Smooth muscle cell (in vitro differentiated cells): ENCODE measurements around the gene LARGE2. TPM values are rescaled to one million over a fixed set of nuclear protein-coding genes. Genes with fewer than 3 reads are reported as not detected.

ENCODE experiments used
- DNase-seq: peaks from one replicate; lab custom pipeline; 2025; ENCODE audit not compliant: unreplicated experiment; lab: John Stamatoyannopoulos, UW
- H2AFZ ChIP-seq: fragments of 200-600 bp; sonication (generic); 2 replicates; pipeline ENCODE4 v1.6.0; 2016; ENCODE audit warnings: antibody characterized with exemption, low read depth, mild to moderate bottlenecking
- H3F3A ChIP-seq: fragments of 200-600 bp; sonication (generic); 2 replicates; pipeline ENCODE4 v1.6.0; 2017; ENCODE audit warnings: antibody characterized with exemption, low read depth
- H3K27ac ChIP-seq: fragments of 200-600 bp; sonication (generic); 2 replicates; pipeline ENCODE4 v1.5.1; 2016; ENCODE audit warnings: low read depth, mild to moderate bottlenecking
- H3K27me3 ChIP-seq: fragments of 200-600 bp; sonication (generic); 2 replicates; pipeline ENCODE4 v1.6.1; 2016; ENCODE audit warnings: low read depth, mild to moderate bottlenecking
- H3K36me3 ChIP-seq: fragments of 200-600 bp; sonication (generic); 2 replicates; pipeline ENCODE4 v1.5.1; 2016; ENCODE audit warnings: low read depth
- H3K4me1 ChIP-seq: fragments of 200-600 bp; sonication (generic); 2 replicates; pipeline ENCODE4 v1.5.1; 2016; ENCODE audit warnings: low read depth
- H3K4me2 ChIP-seq: fragments of 200-600 bp; sonication (generic); 2 replicates; pipeline ENCODE4 v1.6.0; 2016; ENCODE audit warnings: mild to moderate bottlenecking
- H3K4me3 ChIP-seq: fragments of 200-600 bp; sonication (generic); 2 replicates; pipeline ENCODE4 v1.5.1; 2016; ENCODE audit warnings: mild to moderate bottlenecking
- H3K79me2 ChIP-seq: fragments of 200-600 bp; sonication (generic); 2 replicates; pipeline ENCODE4 v1.6.0; 2016; ENCODE audit warnings: low read depth, mild to moderate bottlenecking
- H3K9ac ChIP-seq: fragments of 200-600 bp; sonication (generic); 2 replicates; pipeline ENCODE4 v1.6.0; 2016; ENCODE audit warnings: low read depth
- H3K9me3 ChIP-seq: fragments of 200-600 bp; sonication (generic); replicated peaks from 2 replicates; pipeline ENCODE4 v1.5.1; 2016; ENCODE audit warnings: low read depth
- H4K20me1 ChIP-seq: fragments of 200-600 bp; sonication (generic); 2 replicates; pipeline ENCODE4 v1.6.0; 2016; ENCODE audit warnings: low read depth
- WGBS: methylation state at CpG from one replicate; pipeline ENCODE4 v1.1.7; 2016; ENCODE audit warnings: low lambda C conversion rate; 5-methylcytosine and 5-hydroxymethylcytosine counted together
- polyA plus RNA-seq: library from polyadenylated mRNA; unstranded; fragments of >200 nt; fragmentation: Nextera tagmentation; extraction: Ambion mirVana; gene quantifications from 2 replicates; pipeline ENCODE4 v1.2.1, GENCODE V29; 2016
- total RNA-seq: library from RNA; depleted of rRNA; stranded (reverse); fragments of >200 nt; gene quantifications from 2 replicates; pipeline ENCODE4 v1.2.3, GENCODE V29; 2014
- TF ChIP-seq, protein P1 (sequence below): fragments of 200-600 bp; sonication (generic); IDR thresholded peaks from 2 replicates; pipeline ENCODE4 v1.5.1; 2017; ENCODE audit warnings: borderline replicate concordance, mild to moderate bottlenecking, antibody characterized with exemption; ENCODE audit not compliant: insufficient read depth, poor library complexity, severe bottlenecking

The LARGE2 gene
- total and polyA plus RNA-seq, 2 experiments from 2014 or later = 0.40 to 0.46 TPM

DNA sequence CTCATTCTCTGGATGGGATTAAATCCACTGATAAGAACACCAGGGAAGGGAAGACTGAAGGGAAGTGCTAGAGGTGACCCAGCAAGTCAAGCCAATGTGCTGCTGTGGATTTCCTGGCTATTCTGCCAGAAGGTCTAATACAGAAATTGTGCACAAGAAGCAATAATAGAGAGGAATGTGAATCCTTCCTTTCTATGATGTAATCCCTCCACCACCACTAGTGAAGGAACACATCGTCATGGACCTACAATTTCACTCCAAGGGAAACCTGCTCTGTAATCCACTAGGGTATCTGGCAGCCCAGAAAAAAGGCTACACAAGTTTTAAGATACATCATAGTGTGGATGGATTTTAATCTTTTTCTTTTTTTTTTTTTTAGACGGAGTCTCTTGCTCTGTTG, 17.4 kb downstream of the LARGE2 start:
- Histone ChIP-seq H3K4me2 (no peak overlapping the region), H3K27ac (no peak overlapping the region), H3K4me1 (no peaks in the 10 kb centered on the region), H3K9ac (no peak overlapping the region), H3K36me3 (peaks cover 12% of the 10 kb centered on the region), H3K27me3 (no peaks in the 10 kb centered on the region), H2AFZ (no peak overlapping the region), H3K9me3 (no peaks in the 10 kb centered on the region), H3K4me3 (no peak overlapping the region), H3F3A (no peaks in the 10 kb centered on the region), H3K79me2 (no peaks in the 10 kb centered on the region), H4K20me1 (no peaks in the 10 kb centered on the region)
- WGBS = 94% methylated on average over 2 of the region's 2 CpGs
- TF ChIP-seq, protein P1, sequence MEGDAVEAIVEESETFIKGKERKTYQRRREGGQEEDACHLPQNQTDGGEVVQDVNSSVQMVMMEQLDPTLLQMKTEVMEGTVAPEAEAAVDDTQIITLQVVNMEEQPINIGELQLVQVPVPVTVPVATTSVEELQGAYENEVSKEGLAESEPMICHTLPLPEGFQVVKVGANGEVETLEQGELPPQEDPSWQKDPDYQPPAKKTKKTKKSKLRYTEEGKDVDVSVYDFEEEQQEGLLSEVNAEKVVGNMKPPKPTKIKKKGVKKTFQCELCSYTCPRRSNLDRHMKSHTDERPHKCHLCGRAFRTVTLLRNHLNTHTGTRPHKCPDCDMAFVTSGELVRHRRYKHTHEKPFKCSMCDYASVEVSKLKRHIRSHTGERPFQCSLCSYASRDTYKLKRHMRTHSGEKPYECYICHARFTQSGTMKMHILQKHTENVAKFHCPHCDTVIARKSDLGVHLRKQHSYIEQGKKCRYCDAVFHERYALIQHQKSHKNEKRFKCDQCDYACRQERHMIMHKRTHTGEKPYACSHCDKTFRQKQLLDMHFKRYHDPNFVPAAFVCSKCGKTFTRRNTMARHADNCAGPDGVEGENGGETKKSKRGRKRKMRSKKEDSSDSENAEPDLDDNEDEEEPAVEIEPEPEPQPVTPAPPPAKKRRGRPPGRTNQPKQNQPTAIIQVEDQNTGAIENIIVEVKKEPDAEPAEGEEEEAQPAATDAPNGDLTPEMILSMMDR = no peak
- DNase-seq = no peak

DNA sequence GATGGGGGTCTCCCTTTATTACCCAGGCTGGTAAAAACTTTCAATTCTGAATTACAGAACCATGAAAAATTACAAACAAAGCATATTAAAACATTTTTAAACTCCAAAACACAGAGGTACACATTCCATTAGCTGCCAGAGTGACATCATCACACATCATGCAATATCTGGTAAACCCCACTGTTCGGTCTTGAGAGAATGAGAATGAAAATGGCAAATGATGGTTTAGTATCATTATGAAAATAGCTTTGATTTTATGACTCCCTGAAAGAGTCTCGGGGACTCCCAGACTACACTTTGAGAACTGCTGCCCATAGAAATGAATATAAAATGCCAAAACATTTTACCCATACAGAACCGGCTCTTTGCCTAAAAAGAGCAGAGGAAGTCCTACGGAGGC, 18.8 kb downstream of the LARGE2 start:
- Histone ChIP-seq H3K4me3 (no peak overlapping the region), H3K9me3 (no peaks in the 10 kb centered on the region), H3K27ac (no peak overlapping the region), H3K4me1 (no peaks in the 10 kb centered on the region), H3K9ac (no peak overlapping the region), H3K36me3 (peaks cover 5% of the 10 kb centered on the region), H4K20me1 (no peaks in the 10 kb centered on the region), H3K79me2 (no peaks in the 10 kb centered on the region), H2AFZ (no peak overlapping the region), H3F3A (no peaks in the 10 kb centered on the region), H3K27me3 (no peaks in the 10 kb centered on the region), H3K4me2 (no peak overlapping the region)
- 96% methylated on average over 4 of the region's 4 CpGs for WGBS
- DNase-seq = no peak
- TF ChIP-seq, protein P1 = no peak

DNA sequence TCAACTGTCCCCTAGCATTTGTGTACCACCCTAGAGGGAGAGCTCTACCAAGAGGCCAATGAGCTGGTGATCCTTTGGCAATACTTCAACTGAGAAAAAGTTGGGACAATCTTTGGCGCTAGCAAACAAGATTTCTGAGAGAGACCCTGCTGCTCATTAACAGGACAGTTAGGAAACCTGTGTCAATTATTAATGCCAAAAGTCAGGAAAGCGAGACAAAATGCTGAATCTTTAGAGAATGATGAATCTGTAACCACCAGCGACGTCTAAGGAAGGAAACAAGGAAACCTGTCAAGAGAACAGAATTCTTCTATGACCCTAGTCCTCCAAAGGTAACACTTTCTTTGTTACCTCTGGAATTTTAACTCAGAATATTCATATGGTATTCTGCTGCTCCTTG, 19.9 kb downstream of the LARGE2 start:
- DNase-seq = no peak
- no peak overlapping the region for H2AFZ ChIP-seq
- no peaks in the 10 kb centered on the region for H3K79me2 ChIP-seq
- no peak overlapping the region for H3K4me2 ChIP-seq
- no peak overlapping the region for H3K4me3 ChIP-seq
- WGBS = 96% methylated on average over 4 of the region's 4 CpGs
- H3K27me3 ChIP-seq = no peaks in the 10 kb centered on the region
- H3K27ac ChIP-seq = no peak overlapping the region
- H3K4me1 ChIP-seq = no peaks in the 10 kb centered on the region
- H3K36me3 ChIP-seq = peaks cover 7% of the 10 kb centered on the region
- H3F3A ChIP-seq = no peaks in the 10 kb centered on the region
- TF ChIP-seq, protein P1 = no peak
- no peaks in the 10 kb centered on the region for H4K20me1 ChIP-seq
- H3K9me3 ChIP-seq = no peaks in the 10 kb centered on the region
- H3K9ac ChIP-seq = no peak overlapping the region

DNA sequence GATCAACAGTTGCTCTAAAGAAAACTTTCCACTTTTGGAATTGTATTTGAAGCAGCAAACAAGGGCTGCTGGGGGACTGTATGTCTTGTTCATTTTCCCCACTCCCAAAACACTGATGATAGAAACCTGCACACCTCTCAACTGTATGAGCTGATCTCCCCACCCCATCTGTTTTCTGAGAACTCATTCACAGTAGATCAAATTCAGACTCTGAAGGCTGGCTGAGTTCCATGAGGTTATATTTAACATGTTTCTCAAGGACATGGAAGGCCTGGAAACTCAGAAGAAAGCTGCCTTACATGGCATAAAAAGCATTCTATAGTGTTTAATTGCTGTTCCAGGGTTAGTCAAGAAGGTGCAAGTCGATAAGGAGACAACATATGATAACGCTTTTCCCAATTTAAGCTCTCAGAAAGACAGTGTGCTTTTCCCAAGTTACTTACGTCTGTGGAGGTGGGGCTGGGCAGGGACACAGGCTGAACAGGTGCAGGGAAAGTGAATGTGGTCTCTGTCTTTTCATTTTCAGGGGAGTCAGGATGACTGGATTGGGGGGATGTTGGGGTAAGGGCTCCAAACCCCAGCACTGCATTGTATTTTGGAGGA, 23.0 kb downstream of the LARGE2 start:
- Histone ChIP-seq H2AFZ (no peak overlapping the region), H3K27ac (no peak overlapping the region), H3K4me1 (no peaks in the 10 kb centered on the region), H3K4me2 (no peak overlapping the region), H3K36me3 (peaks cover 7% of the 10 kb centered on the region), H3K9ac (no peak overlapping the region), H3K27me3 (no peaks in the 10 kb centered on the region), H3K9me3 (no peaks in the 10 kb centered on the region), H3K4me3 (no peak overlapping the region), H3F3A (no peaks in the 10 kb centered on the region), H4K20me1 (no peaks in the 10 kb centered on the region), H3K79me2 (no peaks in the 10 kb centered on the region)
- no peak for DNase-seq
- TF ChIP-seq, protein P1 = no peak
- WGBS = 99% methylated on average over 3 of the region's 3 CpGs
